CD4-positive, alpha-beta T cell treated with Interleukin-1 beta for 1 hour (primary cell): ENCODE results near the gene FCRLA.
A peak's percentile ranks its signal among the peaks of the same experiment; 100 is the strongest.
"Not testable (repeated sequence)": the region's sequence is repeated elsewhere in the genome, so short reads cannot be mapped to it uniquely, and the experiment has no call there.

Source experiments
- DNase-seq, 2 donors: peaks; one replicate each; pipeline ENCODE4 v3.0.0-alpha.2; 2020 to 2022

The FCRLA gene, protein sequence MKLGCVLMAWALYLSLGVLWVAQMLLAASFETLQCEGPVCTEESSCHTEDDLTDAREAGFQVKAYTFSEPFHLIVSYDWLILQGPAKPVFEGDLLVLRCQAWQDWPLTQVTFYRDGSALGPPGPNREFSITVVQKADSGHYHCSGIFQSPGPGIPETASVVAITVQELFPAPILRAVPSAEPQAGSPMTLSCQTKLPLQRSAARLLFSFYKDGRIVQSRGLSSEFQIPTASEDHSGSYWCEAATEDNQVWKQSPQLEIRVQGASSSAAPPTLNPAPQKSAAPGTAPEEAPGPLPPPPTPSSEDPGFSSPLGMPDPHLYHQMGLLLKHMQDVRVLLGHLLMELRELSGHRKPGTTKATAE

DNA sequence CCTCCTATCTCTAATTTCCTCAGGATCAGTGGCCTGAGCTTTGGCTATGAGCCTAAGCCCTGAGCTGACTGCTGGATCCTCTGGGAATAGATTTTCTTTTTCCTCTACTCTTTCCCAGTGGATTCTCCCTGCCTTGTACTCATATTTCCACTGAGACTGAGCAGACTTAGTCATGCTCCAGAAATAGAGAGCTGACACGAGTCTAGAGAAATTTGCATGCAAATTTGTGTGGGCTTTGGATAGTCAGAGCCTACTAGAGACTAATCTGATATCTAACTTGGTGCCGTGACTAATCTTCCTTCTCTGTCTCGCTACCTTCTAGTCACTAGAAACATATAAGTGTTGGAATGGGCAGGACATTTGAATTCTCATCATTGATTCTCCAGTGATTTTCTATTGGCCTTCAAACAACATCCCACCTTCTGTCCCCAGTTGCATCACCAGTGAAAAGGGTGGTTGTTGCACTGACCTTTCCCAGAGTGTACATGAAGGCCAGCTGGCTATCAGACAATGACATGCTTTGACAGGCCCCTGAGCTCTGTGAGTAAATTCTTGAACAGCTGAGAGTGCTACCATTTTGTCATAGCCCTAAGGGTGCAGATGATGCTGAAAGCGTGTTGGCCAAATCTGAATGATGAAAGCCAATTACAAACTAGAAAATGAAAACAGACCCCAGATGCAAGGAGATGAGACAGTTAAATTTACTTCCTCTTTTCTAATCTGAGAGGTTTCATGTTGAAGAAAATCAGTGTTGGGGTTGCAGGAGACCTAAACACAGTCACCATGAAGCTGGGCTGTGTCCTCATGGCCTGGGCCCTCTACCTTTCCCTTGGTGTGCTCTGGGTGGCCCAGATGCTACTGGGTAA, at the start of gene FCRLA:
Gene FCRLA (plus strand): TSS at position 748 of the 866 bp plus-strand sequence. CDS start 36 bp downstream, at position 784.
- DNase-seq = no peak

DNA sequence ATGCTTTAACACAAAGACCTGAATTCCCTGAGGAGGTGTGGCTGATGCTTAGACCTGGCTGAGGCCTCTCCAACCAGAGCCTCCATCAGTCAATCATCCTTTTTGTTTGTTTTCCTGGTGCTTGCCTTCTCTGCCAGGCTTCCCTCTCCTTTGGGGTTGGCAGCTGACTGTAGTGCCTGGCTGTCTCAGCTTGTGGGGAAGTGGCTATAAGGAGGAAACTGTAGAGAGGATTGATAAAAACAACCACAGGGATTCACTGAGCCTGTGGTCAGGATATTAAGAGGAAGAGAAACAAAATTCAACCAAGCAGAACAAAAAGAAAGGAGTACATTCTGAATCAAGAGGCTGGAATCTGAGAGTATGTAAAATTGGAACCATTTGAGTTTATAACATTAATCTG, 48.5 kb upstream of the FCRLA start:
- not testable (repeated sequence) for DNase-seq

DNA sequence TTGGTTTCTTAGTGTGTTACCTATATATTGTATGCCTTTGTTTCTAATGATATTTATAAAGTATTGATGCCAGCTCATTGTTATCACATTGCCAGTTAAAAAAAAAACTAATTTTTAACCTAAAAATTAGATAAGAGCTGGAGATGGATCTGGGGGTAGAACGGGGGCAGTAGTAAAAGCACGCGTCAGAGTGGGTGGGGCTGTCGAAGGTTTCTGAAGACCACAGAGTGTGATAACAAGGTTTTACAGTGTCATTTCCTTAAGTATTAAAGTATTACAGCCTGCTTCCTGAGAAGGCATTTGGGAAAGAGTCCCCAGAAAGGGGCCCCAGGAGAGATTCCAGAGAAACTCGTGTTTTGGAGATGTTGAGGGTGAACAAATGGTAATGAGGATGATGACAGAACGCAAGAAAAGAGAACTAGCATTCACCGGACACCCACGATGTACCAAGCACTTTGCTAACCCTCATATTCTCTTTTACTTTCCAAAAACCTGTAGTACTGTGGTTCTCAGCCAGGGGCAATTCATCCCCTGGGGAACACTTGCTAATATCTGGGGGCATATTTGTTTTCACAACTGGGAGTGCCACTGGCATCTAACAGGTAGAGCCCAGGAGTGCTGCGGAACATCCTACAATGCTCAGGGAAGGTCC, 45.2 kb upstream of the FCRLA start:
- DNase-seq = not testable (repeated sequence)

DNA sequence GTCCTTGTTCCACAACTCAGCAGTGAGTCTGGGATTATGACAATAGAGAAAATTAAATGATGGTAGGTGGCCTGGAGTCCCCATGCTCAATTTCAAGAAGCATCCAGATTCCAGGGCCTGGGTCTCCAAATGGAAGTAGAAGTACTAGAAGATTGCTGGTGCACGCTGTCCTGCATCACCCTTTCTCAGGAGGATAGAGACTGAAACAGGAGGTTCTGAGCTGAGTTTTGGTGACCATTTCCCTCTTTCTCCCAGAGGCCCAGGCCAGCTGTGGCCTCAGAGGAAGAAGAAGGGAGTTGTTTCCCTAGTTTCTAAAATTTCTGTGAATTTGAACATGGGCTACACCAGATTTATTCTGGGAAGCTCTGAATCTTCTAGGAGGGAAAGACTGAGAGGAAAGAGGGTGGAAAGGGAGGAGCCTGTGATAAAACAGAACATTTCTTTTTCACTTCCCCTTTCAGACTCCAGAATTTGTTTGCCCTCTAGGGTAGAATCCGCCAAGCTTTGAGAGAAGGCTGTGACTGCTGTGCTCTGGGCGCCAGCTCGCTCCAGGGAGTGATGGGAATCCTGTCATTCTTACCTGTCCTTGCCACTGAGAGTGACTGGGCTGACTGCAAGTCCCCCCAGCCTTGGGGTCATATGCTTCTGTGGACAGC, 44.2 kb upstream of the FCRLA start, which contains the start of gene FCGR2B:
Gene FCGR2B (plus strand): TSS at position 460 of the 656 bp plus-strand sequence. CDS start 99 bp downstream, at position 559.
- not testable (repeated sequence) for DNase-seq

DNA sequence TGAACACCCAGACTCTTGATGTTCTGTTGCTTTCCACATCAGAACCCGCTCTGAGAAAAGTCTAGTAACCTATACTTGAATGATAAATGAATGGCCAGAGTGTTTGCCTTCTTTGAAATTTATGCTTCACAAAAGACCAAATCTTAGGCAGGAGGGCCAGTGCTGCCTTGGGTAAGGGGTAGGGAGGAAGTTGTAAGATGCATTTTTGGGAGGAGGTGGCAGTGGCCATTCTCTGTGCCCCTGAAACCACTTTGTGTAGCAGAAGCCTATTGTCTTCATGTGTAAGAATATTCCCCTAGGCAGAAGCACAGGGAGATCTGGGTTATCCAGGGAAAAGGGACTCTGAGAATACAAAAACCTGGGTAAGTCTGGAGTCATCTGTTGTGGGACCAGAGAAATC, 43.5 kb upstream of the FCRLA start:
- not testable (repeated sequence) for DNase-seq

DNA sequence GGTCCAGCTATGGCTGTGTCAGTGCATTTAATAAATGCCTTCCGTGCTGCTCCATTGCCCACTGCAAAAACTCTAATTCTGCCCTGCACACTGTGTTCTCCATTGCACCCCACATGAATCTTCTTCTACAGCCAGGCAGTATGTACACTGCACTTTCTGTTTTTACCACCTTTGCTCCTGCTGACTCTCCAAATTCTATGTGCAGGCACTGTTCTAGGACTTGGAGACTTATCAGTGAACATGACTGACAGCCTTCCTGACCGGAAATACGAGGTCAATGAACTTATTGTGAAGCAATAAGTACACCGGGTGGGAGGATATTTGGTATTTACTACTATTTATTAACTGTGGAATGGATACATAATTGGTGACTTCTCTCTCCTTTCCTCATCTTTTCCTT, 42.3 kb upstream of the FCRLA start:
- DNase-seq = not testable (repeated sequence)

DNA sequence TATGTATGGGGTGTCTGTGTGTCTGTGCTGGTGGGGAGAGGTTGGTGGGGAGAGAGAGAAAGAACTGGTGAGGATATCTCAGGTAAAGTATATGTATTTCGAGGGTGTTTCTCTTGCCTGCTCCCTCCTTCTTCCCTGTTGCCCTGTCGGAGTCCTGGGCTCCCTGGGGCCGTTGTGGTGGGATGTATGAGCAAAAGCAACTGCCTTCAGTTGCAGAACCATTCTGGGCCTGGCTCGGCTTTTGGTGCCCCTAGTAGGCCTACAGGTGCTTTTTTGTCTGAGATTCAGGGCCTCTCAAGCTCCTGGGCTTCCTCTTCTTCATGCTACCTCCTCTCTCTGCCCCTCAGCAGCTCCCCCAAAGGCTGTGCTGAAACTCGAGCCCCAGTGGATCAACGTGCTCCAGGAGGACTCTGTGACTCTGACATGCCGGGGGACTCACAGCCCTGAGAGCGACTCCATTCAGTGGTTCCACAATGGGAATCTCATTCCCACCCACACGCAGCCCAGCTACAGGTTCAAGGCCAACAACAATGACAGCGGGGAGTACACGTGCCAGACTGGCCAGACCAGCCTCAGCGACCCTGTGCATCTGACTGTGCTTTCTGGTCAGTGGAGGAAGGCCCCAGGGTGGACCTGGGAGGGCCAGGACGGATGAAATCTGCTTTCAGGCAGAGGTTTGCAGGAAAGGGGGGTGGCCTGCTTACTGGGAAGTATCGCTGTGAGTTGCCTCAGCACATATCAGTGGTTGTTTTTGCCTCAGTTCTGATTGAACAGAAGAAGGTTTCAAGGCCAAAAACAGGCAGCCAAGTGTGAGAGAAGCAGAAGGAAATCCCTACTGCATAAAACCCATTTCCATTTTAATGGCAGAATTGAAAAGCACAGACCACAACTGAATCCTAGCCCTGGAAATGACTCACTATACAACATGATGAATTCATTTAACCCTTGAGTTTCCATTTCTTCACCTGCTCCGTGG, 35.7 kb upstream of the FCRLA start:
- DNase-seq = not testable (repeated sequence)

DNA sequence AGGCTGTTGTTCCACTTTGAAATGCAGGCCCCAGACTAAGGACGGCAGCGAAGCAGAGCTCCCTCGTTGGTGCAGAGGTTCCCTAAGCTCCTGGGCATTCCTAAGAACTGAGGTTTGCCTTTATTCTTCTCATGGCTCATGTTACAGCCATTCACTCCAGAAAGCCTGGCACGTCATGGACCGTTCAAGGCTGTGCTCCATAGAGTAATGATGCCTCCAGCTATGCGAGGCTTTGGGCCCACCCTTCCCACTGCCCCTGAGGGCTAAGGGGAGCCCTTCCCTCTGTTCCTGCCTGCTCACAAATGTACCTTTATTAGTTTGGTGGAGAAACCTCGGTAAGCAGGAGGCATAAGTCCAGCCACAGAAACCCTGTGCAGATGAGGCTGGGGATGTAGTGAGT, 33.6 kb upstream of the FCRLA start:
- not testable (repeated sequence) for DNase-seq

DNA sequence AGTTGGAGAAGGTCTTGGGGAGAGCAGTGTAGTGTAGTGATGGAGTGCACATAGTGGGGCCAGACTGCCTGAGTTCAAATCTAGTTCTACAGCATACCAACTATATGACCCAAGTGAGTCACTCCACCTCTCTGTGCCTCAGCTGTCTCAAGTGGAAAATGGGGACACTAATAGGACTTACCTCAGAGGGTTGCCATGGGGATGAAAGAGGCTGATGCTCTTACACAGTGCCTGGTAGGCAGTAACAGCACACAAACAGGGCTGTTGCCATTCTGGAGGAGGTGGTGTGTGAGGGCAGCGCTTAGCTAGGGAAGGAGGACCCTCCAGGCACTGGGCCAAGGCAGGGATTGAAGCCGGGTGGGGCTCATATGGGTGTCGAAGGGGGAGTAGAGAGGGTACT, 32.6 kb upstream of the FCRLA start:
- DNase-seq = not testable (repeated sequence)

DNA sequence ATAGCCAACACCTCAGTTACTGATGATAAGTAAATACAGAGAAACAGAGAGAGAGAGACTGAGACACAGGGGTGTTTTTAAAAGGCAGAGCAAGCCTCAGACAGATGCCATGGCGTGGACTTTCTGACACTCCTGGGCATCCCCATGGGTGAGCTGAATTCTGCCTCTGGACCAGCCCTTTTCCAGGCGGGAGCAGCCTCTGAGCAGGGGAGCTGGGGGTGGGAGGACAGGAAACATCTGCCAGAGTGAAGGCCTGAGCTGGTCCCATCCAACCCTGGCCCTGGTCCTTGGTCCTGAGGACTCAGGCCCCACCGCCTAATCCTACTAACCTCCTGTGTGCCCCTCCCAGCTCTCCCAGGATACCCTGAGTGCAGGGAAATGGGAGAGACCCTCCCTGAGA, 32.1 kb upstream of the FCRLA start:
- not testable (repeated sequence) for DNase-seq

DNA sequence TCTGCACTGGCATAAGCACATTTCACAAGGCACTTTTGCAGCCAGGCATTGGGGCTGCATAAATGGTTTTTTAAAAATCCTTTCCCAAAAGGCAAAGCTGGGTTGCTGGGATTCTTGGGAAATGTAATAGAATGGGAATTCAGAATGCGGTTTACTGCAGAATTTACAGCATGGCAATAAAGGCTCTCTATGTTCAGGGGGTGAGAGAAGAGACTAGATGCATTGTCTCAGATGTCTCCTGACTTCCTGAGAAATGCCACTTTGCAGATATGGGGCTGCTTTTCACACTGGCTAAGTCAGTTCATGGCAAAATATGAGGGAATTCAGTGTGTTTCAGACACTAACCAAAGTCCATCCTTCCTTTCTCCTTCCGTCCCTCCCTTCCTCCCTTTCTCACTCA, 30.6 kb upstream of the FCRLA start:
- no peak for DNase-seq

DNA sequence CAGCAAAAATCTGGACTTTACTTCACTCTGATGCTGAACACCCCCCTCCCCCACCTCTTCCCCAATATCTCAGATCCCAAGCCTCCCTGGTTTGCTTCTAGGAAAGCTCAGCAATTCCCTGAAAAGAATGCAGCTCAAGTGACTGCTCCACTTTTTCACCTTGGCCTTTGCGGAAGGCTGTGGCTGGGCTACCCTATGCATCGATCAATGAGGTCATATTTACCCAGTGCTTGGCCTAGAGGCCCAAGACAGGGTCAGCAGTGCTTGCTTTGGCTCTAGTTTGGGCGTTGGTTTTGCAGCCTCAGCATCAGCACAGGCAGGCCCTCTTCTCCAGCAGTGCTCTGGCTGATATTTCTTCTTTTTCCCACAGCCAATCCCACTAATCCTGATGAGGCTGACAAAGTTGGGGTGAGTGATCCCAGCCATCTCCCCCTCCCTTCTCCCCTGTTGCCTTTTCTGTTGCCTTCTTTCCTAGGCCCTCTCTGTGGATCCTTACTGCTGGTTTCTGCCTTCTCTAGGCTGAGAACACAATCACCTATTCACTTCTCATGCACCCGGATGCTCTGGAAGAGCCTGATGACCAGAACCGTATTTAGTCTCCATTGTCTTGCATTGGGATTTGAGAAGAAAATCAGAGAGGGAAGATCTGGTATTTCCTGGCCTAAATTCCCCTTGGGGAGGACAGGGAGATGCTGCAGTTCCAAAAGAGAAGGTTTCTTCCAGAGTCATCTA, 29.9 kb upstream of the FCRLA start:
- no peak for DNase-seq

DNA sequence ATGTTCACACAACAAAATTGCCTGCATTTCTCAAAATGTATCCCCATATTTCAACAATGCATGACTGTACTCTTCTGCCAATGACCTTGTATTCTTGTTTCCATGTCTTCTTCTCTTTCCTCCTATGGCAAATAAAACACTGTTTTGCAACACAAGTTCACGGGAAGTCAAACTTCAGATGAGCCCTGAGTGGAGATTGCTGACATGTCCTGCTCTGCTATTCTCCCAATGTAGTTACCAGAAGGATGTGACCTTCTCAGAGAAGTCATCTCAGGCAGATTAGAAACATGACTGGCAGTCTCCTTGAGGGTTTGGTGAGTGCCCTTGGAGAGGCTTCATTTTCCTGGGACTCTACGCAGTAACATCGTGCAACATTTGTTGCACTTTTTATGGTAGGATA, 28.5 kb upstream of the FCRLA start:
- DNase-seq = no peak

DNA sequence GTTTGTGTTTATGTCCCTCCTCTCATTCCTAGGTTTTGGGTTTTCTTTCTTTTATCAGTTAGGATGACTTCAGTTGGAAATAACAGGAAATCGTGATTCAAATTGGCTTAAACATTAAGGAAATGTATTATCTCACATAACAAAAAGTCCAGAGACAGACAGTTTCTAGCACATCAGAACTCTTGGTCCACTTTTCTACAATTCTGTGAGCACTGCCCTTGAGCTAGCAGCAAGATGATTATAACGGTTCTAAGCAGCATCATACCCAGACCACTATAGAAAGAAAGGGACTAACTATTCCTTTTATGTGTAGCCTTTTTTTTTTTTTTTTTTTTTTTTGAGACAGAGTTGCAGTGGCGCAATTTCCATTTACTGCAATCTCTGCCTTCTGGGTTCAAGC, 25.1 kb upstream of the FCRLA start:
- no peak for DNase-seq

DNA sequence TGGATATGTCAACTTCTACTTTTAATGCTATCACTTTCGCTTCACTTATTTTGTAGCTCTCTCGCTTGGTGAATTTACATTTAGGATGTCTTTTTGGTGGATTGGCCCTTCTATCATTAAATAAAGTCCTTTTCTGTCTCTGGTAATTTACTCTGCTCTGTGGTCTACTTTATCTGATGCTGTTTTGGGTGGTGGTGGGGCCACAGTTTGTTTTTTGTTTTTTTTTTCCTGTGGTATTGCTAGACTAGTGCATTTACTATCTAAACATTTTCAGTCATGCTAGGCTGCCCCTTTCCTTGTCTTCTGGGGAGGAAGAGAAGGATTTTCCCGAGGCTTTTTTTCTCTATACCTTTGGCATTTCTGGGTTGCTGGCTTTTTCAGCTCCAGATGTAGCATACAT, 18.1 kb upstream of the FCRLA start:
- no peak for DNase-seq

DNA sequence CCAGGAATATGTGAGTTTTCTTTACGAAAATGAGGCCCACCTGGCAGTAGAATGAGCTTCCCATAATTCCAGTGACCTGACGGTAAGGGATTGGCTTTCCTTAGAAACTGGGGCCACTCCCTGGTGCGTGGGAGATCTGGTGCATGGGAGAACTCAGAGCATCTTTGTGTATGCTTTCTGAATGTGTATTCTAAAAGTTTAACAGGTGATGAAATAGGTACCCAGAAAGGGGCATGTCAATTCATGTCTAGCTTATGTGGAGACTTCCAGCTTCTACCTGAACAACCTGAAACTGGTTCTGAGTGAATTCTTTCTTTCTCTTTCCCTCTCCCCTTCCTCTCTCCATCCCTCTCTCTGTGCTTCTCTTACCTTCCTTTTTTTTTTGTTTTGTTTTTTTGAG, 15.2 kb upstream of the FCRLA start:
- DNase-seq = no peak

DNA sequence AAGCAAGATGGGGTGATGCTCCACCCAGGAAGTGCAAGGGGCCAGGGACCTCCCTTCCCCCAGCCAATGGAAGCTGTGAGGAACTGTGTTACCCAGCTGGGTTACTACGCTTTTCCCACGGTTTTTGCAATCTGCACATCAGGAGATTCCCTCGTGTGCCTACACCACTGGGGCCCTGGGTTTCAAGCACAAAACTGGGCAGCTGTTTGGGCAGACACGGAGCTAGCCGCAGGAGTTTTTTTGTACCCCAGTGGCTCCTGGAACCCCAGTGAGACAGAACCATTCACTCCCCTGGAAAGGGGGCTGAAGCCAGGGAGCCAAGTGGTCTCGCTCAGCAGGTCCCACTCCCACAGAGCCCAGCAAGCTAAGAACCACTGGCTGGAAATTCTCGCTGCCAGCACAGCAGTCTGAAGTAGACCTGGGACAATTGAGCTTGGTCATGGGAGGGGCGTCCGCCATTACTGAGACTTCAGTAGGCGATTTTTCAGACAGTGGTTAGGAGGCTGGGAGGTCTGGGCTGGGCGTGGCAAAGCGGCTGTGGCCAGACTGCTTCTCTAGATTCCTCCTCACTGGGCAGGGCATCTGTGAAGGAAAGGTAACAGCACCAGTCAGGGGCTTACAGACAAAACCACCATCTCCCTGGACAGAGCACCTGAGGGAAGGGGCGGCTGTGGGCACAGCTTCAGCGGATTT, 13.9 kb upstream of the FCRLA start:
- not testable (repeated sequence) for DNase-seq

DNA sequence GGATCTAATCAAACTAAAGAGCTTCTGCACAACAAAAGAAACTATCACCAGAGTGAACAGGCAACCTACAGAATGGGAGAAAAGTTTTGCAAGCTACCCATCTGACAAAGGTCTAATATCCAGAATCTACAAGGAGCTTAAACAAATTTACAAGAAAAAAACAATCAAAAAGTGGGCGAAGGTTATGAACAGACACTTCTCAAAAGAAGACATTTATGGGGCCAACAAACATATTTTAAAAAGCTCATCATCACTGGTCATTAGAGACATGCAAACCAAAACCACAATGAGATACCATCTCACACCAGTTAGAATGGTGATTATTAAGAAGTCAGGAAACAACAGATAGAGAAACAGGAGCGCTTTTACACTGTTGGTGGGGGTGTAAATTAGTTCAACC, 8.7 kb upstream of the FCRLA start:
- DNase-seq = not testable (repeated sequence)

DNA sequence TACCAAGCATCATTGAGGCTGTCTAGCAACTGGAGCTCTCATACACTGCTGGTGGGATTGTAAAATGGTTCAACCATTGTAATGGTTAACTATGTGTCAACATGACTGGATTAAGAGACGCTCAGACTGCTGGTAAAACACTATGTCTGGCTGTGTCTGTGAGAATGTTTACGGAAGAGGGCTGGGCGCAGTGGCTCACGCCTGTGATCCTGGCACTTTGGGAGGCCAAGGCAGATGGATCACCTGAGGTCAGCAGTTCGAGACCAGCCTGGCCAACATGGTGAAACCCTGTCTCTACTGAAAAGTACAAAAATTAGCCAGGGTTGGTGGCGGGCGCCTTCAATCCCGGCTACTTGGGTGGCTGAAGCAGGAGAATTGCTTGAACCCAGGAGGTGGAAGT, 4.8 kb upstream of the FCRLA start:
- no peak for DNase-seq

DNA sequence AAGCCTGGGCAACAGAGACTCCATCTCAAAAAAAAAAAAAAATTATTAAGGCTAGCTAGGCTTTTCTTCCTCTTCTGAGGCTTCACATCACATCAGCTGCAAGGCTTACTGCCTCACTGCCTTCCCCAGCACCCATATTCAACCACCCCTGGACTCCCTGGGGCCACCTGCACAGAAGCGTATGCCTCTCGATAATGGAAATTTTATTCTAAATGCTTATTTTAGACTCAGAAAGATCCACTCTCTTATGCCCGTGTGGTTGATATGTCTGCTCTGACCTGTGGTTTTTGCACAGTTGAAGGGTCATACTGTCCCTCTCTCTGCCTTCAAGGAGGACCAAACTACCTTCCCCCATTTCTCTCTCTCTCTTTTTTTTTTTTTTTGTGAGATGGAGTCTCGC, 1.5 kb upstream of the FCRLA start:
- DNase-seq = peak in 1 of 2 donors; percentile 44
